CD14-positive monocyte (primary cell): ENCODE measurements around the gene ARL14EP. TPM values are rescaled to one million over a fixed set of nuclear protein-coding genes. Genes with fewer than 3 reads are reported as not detected.

ENCODE experiments used
- DNase-seq, 3 donors: peaks; one replicate each; pipeline ENCODE4 v3.0.0-alpha.2; 2011 to 2022
- H2AFZ ChIP-seq: 2 replicates; pipeline ENCODE4 v1.6.0; 2012; ENCODE audit warnings: mild to moderate bottlenecking, low read depth, low read length, inconsistent platforms; ENCODE audit not compliant: insufficient read depth, poor library complexity, severe bottlenecking
- H3K27ac ChIP-seq, 2 donors: 1 replicate in 1 of 2; 2 replicates in 1 of 2; pipeline ENCODE4 v1.5.1; 2012 to 2013; ENCODE audit warnings: low read length in 2 of 2, control low read depth in 1 of 2, inconsistent platforms in 1 of 2, low read depth in 1 of 2, mild to moderate bottlenecking in 1 of 2
- H3K27me3 ChIP-seq, 2 donors: one replicate each; pipeline versions ENCODE4 v1.6.0 to v1.6.1; 2011 to 2013; ENCODE audit warnings: low read length in 2 of 2; ENCODE audit not compliant: control insufficient read depth in 2 of 2, insufficient read depth in 2 of 2
- H3K36me3 ChIP-seq, 2 donors: replicated peaks in 1 of 2; 1 replicate in 1 of 2; 2 replicates in 1 of 2; pipeline versions ENCODE4 v1.5.1 to v1.6.1; 2012 to 2013; ENCODE audit warnings: low read length in 2 of 2, control low read depth in 1 of 2, inconsistent platforms in 1 of 2, mild to moderate bottlenecking in 1 of 2; ENCODE audit not compliant: insufficient read depth in 2 of 2, control insufficient read depth in 1 of 2
- H3K4me1 ChIP-seq, 2 donors: 1 replicate in 1 of 2; 2 replicates in 1 of 2; pipeline versions ENCODE4 v1.5.1 to v1.6.1; 2012 to 2013; ENCODE audit warnings: low read length in 2 of 2, control low read depth in 1 of 2, inconsistent platforms in 1 of 2, mild to moderate bottlenecking in 1 of 2, moderate library complexity in 1 of 2; ENCODE audit not compliant: insufficient read depth in 2 of 2, control insufficient read depth in 1 of 2
- H3K4me2 ChIP-seq: replicated peaks from 2 replicates; pipeline ENCODE3; 2012; ENCODE audit warnings: low read length, moderate library complexity, mild to moderate bottlenecking; ENCODE audit not compliant: poor library complexity, severe bottlenecking; ENCODE audit errors: extremely low read depth
- H3K4me3 ChIP-seq, 3 experiments: fragments of 200-600 bp in 1 of 3; sonication (generic) in 1 of 3; replicated peaks in 1 of 3; 1 replicate in 2 of 3; 2 replicates in 1 of 3; pipeline ENCODE4 v1.5.1; 2011 to 2013; ENCODE audit warnings: low read length in 3 of 3, mild to moderate bottlenecking in 3 of 3, control low read depth in 2 of 3, low read depth in 2 of 3, inconsistent platforms in 1 of 3, moderate library complexity in 1 of 3
- H3K79me2 ChIP-seq: 2 replicates; pipeline ENCODE4 v1.6.0; 2012; ENCODE audit warnings: mild to moderate bottlenecking, control low read depth, inconsistent platforms, low read length, moderate library complexity; ENCODE audit not compliant: insufficient read depth
- H3K9ac ChIP-seq: 2 replicates; pipeline ENCODE4 v1.6.0; 2017; ENCODE audit warnings: low read length, mild to moderate bottlenecking; ENCODE audit not compliant: insufficient read depth, poor library complexity, severe bottlenecking
- H3K9me3 ChIP-seq, 2 donors: replicated peaks in 1 of 2; 1 replicate in 1 of 2; 2 replicates in 1 of 2; pipeline versions ENCODE4 v1.5.1 to v1.6.1; 2012 to 2013; ENCODE audit warnings: low read length in 2 of 2, control low read depth in 1 of 2; ENCODE audit not compliant: control insufficient read depth in 1 of 2, insufficient read depth in 1 of 2
- H4K20me1 ChIP-seq: 2 replicates; pipeline ENCODE4 v1.6.0; 2012; ENCODE audit warnings: mild to moderate bottlenecking, low read length, control low read depth, moderate library complexity; ENCODE audit not compliant: insufficient read depth
- H3K27ac Mint-ChIP-seq, 7 donors: one replicate each; pipeline ENCODE4 v1.8.0; 2020; ENCODE audit warnings: mild to moderate bottlenecking in 7 of 7, mixed read lengths in 7 of 7, moderate library complexity in 6 of 7, inconsistent platforms in 2 of 7
- H3K27me3 Mint-ChIP-seq, 3 donors: one replicate each; pipeline ENCODE4 v1.8.0; 2021 to 2022; ENCODE audit warnings: low read depth in 3 of 3, mild to moderate bottlenecking in 3 of 3, mixed read lengths in 3 of 3, moderate library complexity in 3 of 3, inconsistent platforms in 1 of 3
- H3K36me3 Mint-ChIP-seq, 2 donors: one replicate each; pipeline ENCODE4 v1.8.0; 2020; ENCODE audit warnings: mixed read lengths in 2 of 2, inconsistent platforms in 1 of 2, mild to moderate bottlenecking in 1 of 2
- H3K4me1 Mint-ChIP-seq: one replicate; pipeline ENCODE4 v1.8.0; 2020; ENCODE audit warnings: mild to moderate bottlenecking, mixed read lengths
- H3K4me3 Mint-ChIP-seq, 2 donors: one replicate each; pipeline ENCODE4 v1.8.0; 2020; ENCODE audit warnings: mild to moderate bottlenecking in 2 of 2, mixed read lengths in 2 of 2, moderate library complexity in 1 of 2
- H3K9me3 Mint-ChIP-seq, 7 donors: one replicate each; pipeline ENCODE4 v1.8.0; 2020 to 2022; ENCODE audit warnings: mixed read lengths in 7 of 7, mild to moderate bottlenecking in 6 of 7, moderate library complexity in 6 of 7, inconsistent platforms in 2 of 7
- CTCF ChIP-seq: fragments of 200-600 bp; IDR thresholded peaks from one replicate; pipeline ENCODE4 v1.8.0; 2022; ENCODE audit warnings: antibody characterized with exemption, mild to moderate bottlenecking
- WGBS: methylation state at CpG from one replicate; pipeline ENCODE4 v1.1.5; 2013; ENCODE audit warnings: missing lambda C conversion rate; ENCODE audit not compliant: insufficient coverage; 5-methylcytosine and 5-hydroxymethylcytosine counted together
- intact Hi-C, 2 donors: fragments of 100-400 bp; cut with micrococcal nuclease; formaldehyde crosslinking; loops; one replicate each; pipeline versions ENCODE4 v1.15.0 to v1.15.1; 2023
- polyA plus RNA-seq, 3 donors: library from polyadenylated mRNA; depleted of rRNA in 1 of 3; unstranded in 2 of 3; stranded (reverse) in 1 of 3; fragments of 300-500 nt in 2 of 3; fragments of >200 nt in 1 of 3; fragmentation: Illumina TruSeq in 2 of 3; gene quantifications; 1 replicate in 2 of 3; 2 replicates in 1 of 3; pipeline ENCODE4 v1.2.3, GENCODE V29; 2012 to 2021

The ARL14EP gene
- polyA plus RNA-seq, 3 donors = 9.9 to 32.2 (median 21.2) TPM

- no peak overlapping the region for H3K27ac Mint-ChIP-seq
- TF ChIP-seq CTCF = no peak
- H3K4me1 Mint-ChIP-seq = no peaks in the 10 kb centered on the region
- no peaks in the 10 kb centered on the region for H3K36me3 Mint-ChIP-seq
- Histone ChIP-seq H3K79me2 (no peaks in the 10 kb centered on the region), H3K9ac (no peak overlapping the region), H3K27ac (no peak overlapping the region), H3K9me3 (no peaks in the 10 kb centered on the region), H3K4me2 (no peak overlapping the region), H3K27me3 (no peaks in the 10 kb centered on the region), H3K4me3 (no peak overlapping the region), H2AFZ (no peak overlapping the region), H3K4me1 (no peaks in the 10 kb centered on the region), H4K20me1 (no peaks in the 10 kb centered on the region), H3K36me3 (no peaks in the 10 kb centered on the region)
- H3K9me3 Mint-ChIP-seq = peaks cover 0 to 4% (median 0%) of the 10 kb centered on the region in 7 donors
- H3K27me3 Mint-ChIP-seq = peaks cover 0 to 7% (median 3%) of the 10 kb centered on the region in 3 donors
- H3K4me3 Mint-ChIP-seq = no peak overlapping the region
- intact Hi-C loops = no loop called here
- WGBS = 0% methylated on average over 1 of the region's 3 CpGs
- DNase-seq = no peak
These were observed 40.6 kb upstream of the ARL14EP start for GRCh38 chr11:30282289-30282631.

DNA sequence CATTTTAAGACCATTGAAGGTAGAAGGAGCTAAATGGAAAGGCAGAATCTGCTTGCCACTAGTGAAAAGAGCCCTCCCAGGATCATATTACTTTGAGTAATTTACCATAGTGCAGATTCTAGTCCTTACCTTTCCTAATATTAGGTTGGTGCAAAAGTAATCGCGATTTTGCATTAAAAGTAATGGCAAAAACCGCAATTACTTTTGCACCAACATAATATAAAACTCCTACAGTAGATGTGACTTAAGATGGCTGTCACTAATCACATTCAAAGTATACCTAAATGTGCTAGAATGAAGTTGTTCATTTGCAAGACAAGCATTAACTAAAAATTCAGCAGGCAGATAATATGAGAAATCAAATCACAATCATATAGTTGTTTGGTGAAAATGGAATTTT lies 38.1 kb upstream of the ARL14EP start:
- H4K20me1 ChIP-seq = no peaks in the 10 kb centered on the region
- H3K79me2 ChIP-seq = no peaks in the 10 kb centered on the region
- no peak overlapping the region for H3K4me3 ChIP-seq
- no peaks in the 10 kb centered on the region for H3K36me3 ChIP-seq
- peaks cover 0 to 3% (median 0%) of the 10 kb centered on the region in 7 donors for H3K9me3 Mint-ChIP-seq
- no peak overlapping the region for H3K4me3 Mint-ChIP-seq
- H3K27ac ChIP-seq = no peak overlapping the region
- H3K9me3 ChIP-seq = no peaks in the 10 kb centered on the region
- no CpG with 5 or more reads among the region's 3 CpGs for WGBS
- no peak overlapping the region for H2AFZ ChIP-seq
- H3K27ac Mint-ChIP-seq = no peak overlapping the region
- H3K9ac ChIP-seq = no peak overlapping the region
- no peak overlapping the region for H3K4me2 ChIP-seq
- peaks cover 0 to 12% (median 3%) of the 10 kb centered on the region in 3 donors for H3K27me3 Mint-ChIP-seq
- no peaks in the 10 kb centered on the region for H3K27me3 ChIP-seq
- H3K4me1 ChIP-seq = no peaks in the 10 kb centered on the region
- intact Hi-C loops = no loop called here
- no peaks in the 10 kb centered on the region for H3K4me1 Mint-ChIP-seq
- TF ChIP-seq CTCF = no peak
- H3K36me3 Mint-ChIP-seq = no peaks in the 10 kb centered on the region
- no peak for DNase-seq
